K562 (cell line): Measurements from ENCODE around the gene RSRP1. TPM values are rescaled to one million over a fixed set of nuclear protein-coding genes. Genes with fewer than 3 reads are reported as not detected.

Experiments
- ATAC-seq: fragments of 200-7000 bp; cut with Tn5 transposase; 3 replicates; pipeline ENCODE4 v1.9.1; 2020; ENCODE audit warnings: moderate library complexity
- BruUV-seq: library from RNA; stranded (reverse); fragments of 400-500 nt; replicated peaks from 2 replicates; lab custom pipeline; 2021; lab: Mats Ljungman, UMichigan
- CTCF ChIA-PET: fragments of 300-600 bp; formaldehyde crosslinking; extraction: SDS; loops from one replicate; lab custom pipeline; 2021; ENCODE audit warnings: low intra/inter-chr PET ratio; lab: Yijun Ruan, JAX
- POLR2A ChIA-PET: fragments of 300-600, 350-650 bp; sonication (Branson Sonifier 250); formaldehyde crosslinking; extraction: SDS; loops from one replicate; lab custom pipeline; 2021; ENCODE audit warnings: antibody characterized with exemption, inconsistent platforms; lab: Yijun Ruan, JAX
- DNase-seq, 4 experiments: peaks; one replicate each; pipeline versions ENCODE4 v3.0.0 to v3.0.0-alpha.2; 2011 to 2018; ENCODE audit warnings: low spot score in 3 of 4, mixed read lengths in 3 of 4; ENCODE audit errors: extremely low read depth in 1 of 4
- FAIRE-seq: peaks from 2 replicates; lab custom pipeline; 2011; peaks lifted over from hg19 to GRCh38; lab: Jason Lieb, UNC
- H2AFZ ChIP-seq: 2 replicates; pipeline ENCODE4 v1.6.0; 2011; ENCODE audit warnings: low read depth, low read length, control low read depth, inconsistent platforms
- H3K27ac ChIP-seq: fragments of 200-600 bp; 3 replicates; pipeline ENCODE4 v1.8.0; 2011; ENCODE audit warnings: low read depth, mild to moderate bottlenecking, control low read depth, inconsistent platforms, low read length, moderate library complexity, mixed read lengths; ENCODE audit errors: extremely low read depth
- H3K27me3 ChIP-seq, 2 experiments: fragments of 300-600 bp in 1 of 2; 2 replicates in 1 of 2; 3 replicates in 1 of 2; pipeline versions ENCODE4 v1.6.0 to v1.8.0; 2011; ENCODE audit warnings: inconsistent platforms in 2 of 2, low read length in 2 of 2, mild to moderate bottlenecking in 1 of 2, mixed read lengths in 1 of 2, moderate library complexity in 1 of 2; ENCODE audit not compliant: control insufficient read depth in 2 of 2, insufficient read depth in 2 of 2
- H3K36me3 ChIP-seq: fragments of 300-600 bp; 3 replicates; pipeline ENCODE4 v1.8.0; 2011; ENCODE audit warnings: mild to moderate bottlenecking, low read length, inconsistent platforms; ENCODE audit not compliant: control insufficient read depth, insufficient read depth
- H3K4me1 ChIP-seq, 2 experiments: fragments of 200-600 bp in 1 of 2; replicated peaks in 1 of 2; 2 replicates in 1 of 2; 3 replicates in 1 of 2; pipeline versions ENCODE4 v1.5.1 to v1.8.0; 2011; ENCODE audit warnings: inconsistent platforms in 2 of 2, low read length in 2 of 2, mild to moderate bottlenecking in 1 of 2, mixed read lengths in 1 of 2, moderate library complexity in 1 of 2; ENCODE audit not compliant: control insufficient read depth in 2 of 2, insufficient read depth in 2 of 2
- H3K4me2 ChIP-seq: 2 replicates; pipeline ENCODE4 v1.6.1; 2011; ENCODE audit warnings: low read length, control low read depth, inconsistent platforms, mixed read lengths; ENCODE audit not compliant: insufficient read depth
- H3K4me3 ChIP-seq: fragments of 200-600 bp; sonication (generic), shearing (Covaris generic); 2 replicates; pipeline ENCODE4 v1.5.1; 2016; ENCODE audit warnings: control low read depth, inconsistent platforms
- H3K79me2 ChIP-seq: fragments of 200-600 bp; 3 replicates; pipeline ENCODE4 v1.8.0; 2011; ENCODE audit warnings: low read length, inconsistent platforms; ENCODE audit not compliant: control insufficient read depth, insufficient read depth
- H3K9ac ChIP-seq, 2 experiments: 2 replicates each; pipeline versions ENCODE4 v1.6.0 to v1.6.1; 2011; ENCODE audit warnings: low read depth in 2 of 2, low read length in 2 of 2, control low read depth in 1 of 2, inconsistent platforms in 1 of 2, mild to moderate bottlenecking in 1 of 2, mixed read lengths in 1 of 2; ENCODE audit not compliant: insufficient read depth in 1 of 2
- H3K9me1 ChIP-seq: one replicate; pipeline ENCODE4 v1.6.0; 2011; ENCODE audit warnings: inconsistent platforms, mild to moderate bottlenecking, low read length, moderate library complexity; ENCODE audit not compliant: control insufficient read depth, insufficient read depth
- H3K9me3 ChIP-seq: replicated peaks from 2 replicates; pipeline ENCODE4 v1.5.1; 2011; ENCODE audit warnings: low read depth, low read length, inconsistent platforms; ENCODE audit not compliant: control insufficient read depth, insufficient read depth
- H4K20me1 ChIP-seq: replicated peaks from 2 replicates; pipeline ENCODE4 v1.6.1; 2011; ENCODE audit warnings: low read length, inconsistent platforms, mixed read lengths; ENCODE audit not compliant: control insufficient read depth, insufficient read depth
- BCL6 ChIP-seq: fragments of 250-450 bp; sonication (Bioruptor Pico); IDR thresholded peaks from 2 replicates; pipeline ENCODE4 v1.4.0; 2020
- CC2D1A ChIP-seq: fragments of 450-650 bp; IDR thresholded peaks from 2 replicates; pipeline ENCODE4 v1.6.1; 2017; ENCODE audit warnings: mild to moderate bottlenecking
- CEBPB ChIP-seq: fragments of 450-650 bp; IDR thresholded peaks from 2 replicates; pipeline ENCODE4 v1.6.1; 2016; ENCODE audit warnings: missing genetic modification characterization, missing compliant biosample characterization
- CHD4 ChIP-seq: fragments of 200-600 bp; sonication (generic); IDR thresholded peaks from 3 replicates; pipeline ENCODE4 v1.6.1; 2012; ENCODE audit warnings: low read depth, mild to moderate bottlenecking, mixed read lengths, low read length, inconsistent platforms; ENCODE audit not compliant: insufficient read depth, insufficient replicate concordance, poor library complexity, severe bottlenecking
- EGR1 ChIP-seq: fragments of 450-650 bp; conservative IDR thresholded peaks from 2 replicates; pipeline ENCODE4 v1.6.1; 2017; ENCODE audit warnings: mild to moderate bottlenecking
- ETS2 ChIP-seq: IDR thresholded peaks from 2 replicates; pipeline ENCODE4 v1.6.1; 2016; ENCODE audit warnings: borderline replicate concordance, missing genetic modification characterization, mild to moderate bottlenecking, moderate library complexity, missing compliant biosample characterization; ENCODE audit not compliant: poor library complexity, severe bottlenecking
- FOSL1 ChIP-seq: fragments of 200-800 bp; sonication (Bioruptor generic); conservative IDR thresholded peaks from 2 replicates; pipeline ENCODE4 v1.6.1; 2016; ENCODE audit warnings: missing genetic modification characterization, missing compliant biosample characterization
- HIVEP1 ChIP-seq: fragments of 250-450 bp; sonication (Bioruptor Pico); IDR thresholded peaks from 2 replicates; pipeline ENCODE4 v1.4.0; 2020; ENCODE audit warnings: mild to moderate bottlenecking
- MED1 ChIP-seq: sonication (generic); formaldehyde crosslinking; IDR thresholded peaks from 2 replicates; pipeline ENCODE4 v1.8.1; 2023; ENCODE audit warnings: missing genetic modification reagents, borderline replicate concordance
- PRMT5 ChIP-seq: sonication (generic); formaldehyde crosslinking; IDR thresholded peaks from 2 replicates; pipeline ENCODE4 v1.5.0; 2020; ENCODE audit warnings: missing genetic modification reagents
- PTBP1 ChIP-seq: fragments of 200-400 bp; formaldehyde crosslinking; IDR thresholded peaks from 2 replicates; pipeline ENCODE4 v1.6.1; 2017; ENCODE audit warnings: low read depth, low read length
- RCOR1 ChIP-seq, 2 experiments: IDR thresholded peaks; 2 replicates each; pipeline ENCODE4 v1.6.1; 2012; ENCODE audit warnings: low read depth in 2 of 2, low read length in 2 of 2, borderline replicate concordance in 1 of 2, improper control_type of control experiment in 1 of 2
- RUNX1 ChIP-seq: sonication (generic); IDR thresholded peaks from 2 replicates; pipeline ENCODE4 v1.6.1; 2016; ENCODE audit warnings: antibody characterized with exemption, low read depth
- THRB ChIP-seq: fragments of 450-650 bp; formaldehyde crosslinking; conservative IDR thresholded peaks from 2 replicates; pipeline ENCODE4 v1.4.0; 2022; ENCODE audit warnings: mild to moderate bottlenecking, missing genetic modification characterization
- ZNF77 ChIP-seq: fragments of 250-450 bp; sonication (Bioruptor Pico); IDR thresholded peaks from 2 replicates; pipeline ENCODE4 v1.5.0; 2020
- WGBS: fragments of 100-300 bp; shearing (Covaris generic); methylation state at CpG from one replicate; pipeline ENCODE4 v1.1.6; 2016; ENCODE audit warnings: low coverage, mixed read lengths; ENCODE audit not compliant: insufficient coverage; ENCODE audit errors: missing lambda C conversion rate; 5-methylcytosine and 5-hydroxymethylcytosine counted together
- in situ Hi-C: fragments of 300-500 bp; cut with MboI; formaldehyde crosslinking; loops from 4 replicates; pipeline ENCODE4 v1.15.0; 2018; ENCODE audit warnings: inconsistent platforms, mixed read lengths
- intact Hi-C: fragments of 100-400 bp; cut with micrococcal nuclease; formaldehyde crosslinking; loops from 2 replicates; pipeline ENCODE4 v1.14.2; 2022
- polyA plus RNA-seq, 8 experiments: library from polyadenylated mRNA; depleted of rRNA in 4 of 8; stranded (reverse) in 5 of 8; unstranded in 3 of 8; fragments of >200 nt; fragmentation: Nextera tagmentation in 2 of 8; fragmentation: Illumina TruSeq in 1 of 8; extraction: Ambion mirVana in 2 of 8; extraction: Trizol in 1 of 8; gene quantifications; 2 replicates each; pipeline versions ENCODE4 v1.2.1 to v1.2.3, GENCODE V29; 2011 to 2014; ENCODE audit warnings: inconsistent platforms in 1 of 8, missing spikeins in 1 of 8
- total RNA-seq, 7 experiments: library from RNA; depleted of rRNA in 6 of 7; stranded (reverse); fragments of >200 nt in 6 of 7; fragmentation: Illumina TruSeq in 2 of 7; extraction: Trizol in 2 of 7; gene quantifications; 2 replicates each; pipeline versions ENCODE4 v1.2.1 to v1.2.3, GENCODE V29; 2011 to 2021; ENCODE audit warnings: low replicate concordance in 1 of 7
- TF ChIP-seq, protein P1 (sequence below), 2 experiments: fragments of 200-800 bp in 1 of 2; sonication (Bioruptor generic) in 1 of 2; sonication (generic) in 1 of 2; formaldehyde crosslinking in 1 of 2; IDR thresholded peaks in 1 of 2; conservative IDR thresholded peaks in 1 of 2; 2 replicates each; pipeline versions ENCODE4 v1.5.0 to v1.6.1; 2016 to 2020; ENCODE audit warnings: missing compliant biosample characterization in 1 of 2, missing genetic modification characterization in 1 of 2, missing genetic modification reagents in 1 of 2

RSRP1 gene
- total and polyA plus RNA-seq, 9 of the 15 experiments (the other 6 are each of a cell fraction or from before 2014, with no cell fraction given): 27.2 to 283 (median 146) TPM

GRCh38 chr1:25219661-25220251, 27.5 kb downstream of the RSRP1 start:
- Histone ChIP-seq H3K4me2 (no peak overlapping the region), H3K9me3 (no peaks in the 10 kb centered on the region)
- WGBS: 68% methylated on average over 9 of the region's 9 CpGs
- peak; percentile 71 for TF ChIP-seq EGR1
- TF ChIP-seq PRMT5 (CRISPR knock-in tag): no peak
- no peak for TF ChIP-seq ETS2 (tag)
- TF ChIP-seq THRB (CRISPR knock-in tag): no peak
- no peak for TF ChIP-seq ZNF77
- no peak for TF ChIP-seq CHD4
- no peak for TF ChIP-seq HIVEP1 (CRISPR knock-in tag)
- no peak for TF ChIP-seq BCL6
- TF ChIP-seq CC2D1A: no peak
- no peak for TF ChIP-seq MED1 (CRISPR knock-in tag)
- 0 out of 4 replicates have a peak, but pooled peaks of 1 of the 2 experiments have one; percentile 38 for TF ChIP-seq RCOR1 (IDR thresholded peaks at IDR 0.05; ENCODE audit: borderline replicate concordance in 1 of 2, low read depth in 2 of 2, low read length in 2 of 2)
- TF ChIP-seq, protein P1, sequence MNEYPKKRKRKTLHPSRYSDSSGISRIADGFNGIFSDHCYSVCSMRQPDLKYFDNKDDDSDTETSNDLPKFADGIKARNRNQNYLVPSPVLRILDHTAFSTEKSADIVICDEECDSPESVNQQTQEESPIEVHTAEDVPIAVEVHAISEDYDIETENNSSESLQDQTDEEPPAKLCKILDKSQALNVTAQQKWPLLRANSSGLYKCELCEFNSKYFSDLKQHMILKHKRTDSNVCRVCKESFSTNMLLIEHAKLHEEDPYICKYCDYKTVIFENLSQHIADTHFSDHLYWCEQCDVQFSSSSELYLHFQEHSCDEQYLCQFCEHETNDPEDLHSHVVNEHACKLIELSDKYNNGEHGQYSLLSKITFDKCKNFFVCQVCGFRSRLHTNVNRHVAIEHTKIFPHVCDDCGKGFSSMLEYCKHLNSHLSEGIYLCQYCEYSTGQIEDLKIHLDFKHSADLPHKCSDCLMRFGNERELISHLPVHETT (CRISPR knock-in tag; conservative IDR thresholded peaks at IDR 0.05 in 1 of 2, IDR thresholded peaks at IDR 0.05 in 1 of 2): no peak
- TF ChIP-seq RUNX1: no peak
- peak; percentile 56 for TF ChIP-seq FOSL1 (tag)
- no peak for TF ChIP-seq PTBP1
- TF ChIP-seq CEBPB: peak; percentile 49; the same call in 1 of the 2 replicates

More at GRCh38 chr1:25219661-25220251, 27.5 kb downstream of the RSRP1 start:
- intact Hi-C loops: no loop called here
- no peak for DNase-seq
- BruUV-seq: no TSS peak
- Histone ChIP-seq H3K36me3 (peaks cover 37% of the 10 kb centered on the region; the same call in 2 of the 3 replicates), H3K4me3 (no peak overlapping the region), H3K4me1 (peaks cover 18 to 19% of the 10 kb centered on the region in 2 experiments), H2AFZ (no peak overlapping the region), H3K27ac (no peak overlapping the region), H4K20me1 (no peaks in the 10 kb centered on the region), H3K9me1 (no peaks in the 10 kb centered on the region), H3K9ac (no peak overlapping the region), H3K79me2 (no peaks in the 10 kb centered on the region), H3K27me3 (no peaks in the 10 kb centered on the region)
- no peak for ATAC-seq
- CTCF ChIA-PET: no interaction called here
- POLR2A ChIA-PET: interaction anchor here (0.5 to 13.3 kb wide), 3 partner anchors 11 to 176 kb away, joined by 4 to 113 read pairs (median 5); partner anchors contain the start of gene SYF2
- in situ Hi-C loops: no loop called here
- no peak for FAIRE-seq
